Keratinocyte (primary cell): Measurements from ENCODE around the gene SCFD2. TPM values are rescaled to one million over a fixed set of nuclear protein-coding genes. Genes with fewer than 3 reads are reported as not detected.

Experiments
- DNase-seq: peaks from one replicate; pipeline ENCODE4 v3.0.0-alpha.2; 2011; ENCODE audit warnings: low read depth, missing footprints, low spot score
- FAIRE-seq: peaks from 2 replicates; lab custom pipeline; 2011; peaks lifted over from hg19 to GRCh38; lab: Jason Lieb, UNC
- H2AFZ ChIP-seq: 2 replicates; pipeline ENCODE4 v1.6.0; 2012; ENCODE audit warnings: low read length, control low read depth, inconsistent platforms; ENCODE audit not compliant: control insufficient read depth
- H3K27ac ChIP-seq: 2 replicates; pipeline ENCODE4 v1.5.1; 2011; ENCODE audit warnings: low read length; ENCODE audit not compliant: control insufficient read depth, insufficient read depth
- H3K27me3 ChIP-seq: 3 replicates; pipeline ENCODE4 v1.6.0; 2011; ENCODE audit warnings: low read length; ENCODE audit not compliant: control insufficient read depth, insufficient read depth; ENCODE audit errors: extremely low read depth
- H3K36me3 ChIP-seq, 2 experiments: 2 replicates in 1 of 2; 3 replicates in 1 of 2; pipeline ENCODE4 v1.5.1; 2011; ENCODE audit warnings: low read length in 2 of 2, mild to moderate bottlenecking in 1 of 2; ENCODE audit not compliant: control insufficient read depth in 2 of 2, insufficient read depth in 2 of 2; ENCODE audit errors: extremely low read depth in 1 of 2
- H3K4me1 ChIP-seq: 3 replicates; pipeline ENCODE4 v1.5.1; 2011; ENCODE audit warnings: low read length; ENCODE audit not compliant: control insufficient read depth, insufficient read depth; ENCODE audit errors: extremely low read depth
- H3K4me2 ChIP-seq: 3 replicates; pipeline ENCODE4 v1.6.0; 2011; ENCODE audit warnings: low read depth, low read length; ENCODE audit not compliant: control insufficient read depth, insufficient read depth; ENCODE audit errors: extremely low read depth
- H3K4me3 ChIP-seq, 3 experiments: fragments of 200-600 bp in 1 of 3; sonication (generic) in 1 of 3; 2 replicates in 2 of 3; 3 replicates in 1 of 3; pipeline ENCODE4 v1.5.1; 2011 to 2016; ENCODE audit warnings: low read length in 3 of 3, mild to moderate bottlenecking in 3 of 3, control low read depth in 2 of 3, inconsistent platforms in 1 of 3, low read depth in 1 of 3, mixed read lengths in 1 of 3, mixed run types in 1 of 3, moderate library complexity in 1 of 3; ENCODE audit not compliant: control insufficient read depth in 2 of 3, insufficient read depth in 2 of 3; ENCODE audit errors: extremely low read depth in 1 of 3
- H3K79me2 ChIP-seq: 2 replicates; pipeline ENCODE4 v1.6.0; 2012; ENCODE audit warnings: low read length; ENCODE audit not compliant: control insufficient read depth, insufficient read depth
- H3K9ac ChIP-seq: 3 replicates; pipeline ENCODE4 v1.6.0; 2011; ENCODE audit warnings: low read length; ENCODE audit not compliant: control insufficient read depth, insufficient read depth; ENCODE audit errors: extremely low read depth
- H3K9me1 ChIP-seq: 3 replicates; pipeline ENCODE4 v1.6.0; 2011; ENCODE audit warnings: low read length; ENCODE audit not compliant: control insufficient read depth, insufficient read depth; ENCODE audit errors: extremely low read depth
- H3K9me3 ChIP-seq: 2 replicates; pipeline ENCODE4 v1.5.1; 2012; ENCODE audit warnings: low read depth, low read length; ENCODE audit not compliant: control insufficient read depth
- H4K20me1 ChIP-seq: 3 replicates; pipeline ENCODE4 v1.6.0; 2011; ENCODE audit warnings: low read length; ENCODE audit not compliant: control insufficient read depth, insufficient read depth; ENCODE audit errors: extremely low read depth
- CTCF ChIP-seq, 3 experiments: IDR thresholded peaks in 1 of 3; conservative IDR thresholded peaks in 1 of 3; optimal IDR thresholded peaks in 1 of 3; 2 replicates in 2 of 3; 3 replicates in 1 of 3; pipeline versions ENCODE3 to v1.5.1; 2011; ENCODE audit warnings: low read length in 3 of 3, mild to moderate bottlenecking in 3 of 3, moderate library complexity in 2 of 3, control low read depth in 1 of 3, inconsistent platforms in 1 of 3; ENCODE audit not compliant: insufficient read depth in 2 of 3; ENCODE audit errors: extremely low read depth in 1 of 3
- EZH2 ChIP-seq: IDR thresholded peaks from one replicate; pipeline ENCODE4 v1.6.1; 2012; ENCODE audit warnings: inconsistent platforms, mild to moderate bottlenecking, low read length, moderate library complexity
- dilution Hi-C: fragments of 300-500 bp; cut with MboI; formaldehyde crosslinking; loops from one replicate; pipeline ENCODE4 v1.7.0; 2020; ENCODE audit warnings: low sequenced_read_pairs; ENCODE audit not compliant: extremely low pct_ligation_motif_present
- polyA plus RNA-seq, 5 experiments: library from polyadenylated mRNA; depleted of rRNA in 3 of 5; stranded (reverse) in 3 of 5; stranded (forward) in 1 of 5; unstranded in 1 of 5; fragments of >200 nt; gene quantifications; 1 replicate in 1 of 5; 2 replicates in 3 of 5; 3 replicates in 1 of 5; pipeline versions ENCODE4 v1.2.1 to v1.2.3, GENCODE V29; 2011 to 2012; ENCODE audit warnings: missing spikeins in 2 of 5, low read depth in 1 of 5, low replicate concordance in 1 of 5

SCFD2 gene
- polyA plus RNA-seq, 1 donor (not counting 4 experiments of a cell fraction or from before 2014, with no cell fraction given): 13.9 TPM

- Histone ChIP-seq H3K4me3 (no peak overlapping the region), H3K9me1 (no peaks in the 10 kb centered on the region), H3K27ac (no peak overlapping the region), H3K79me2 (no peaks in the 10 kb centered on the region), H2AFZ (no peak overlapping the region), H3K4me1 (peaks cover 33% of the 10 kb centered on the region), H3K4me2 (no peak overlapping the region), H3K9ac (no peak overlapping the region), H3K36me3 (no peaks in the 10 kb centered on the region), H3K27me3 (no peaks in the 10 kb centered on the region), H3K9me3 (no peaks in the 10 kb centered on the region), H4K20me1 (no peaks in the 10 kb centered on the region)
- dilution Hi-C loops: no loop called here
- no peak for TF ChIP-seq EZH2
- no peak for TF ChIP-seq CTCF (optimal IDR thresholded peaks at IDR 0.05 in 1 of 3, IDR thresholded peaks at IDR 0.05 in 1 of 3, conservative IDR thresholded peaks at IDR 0.05 in 1 of 3; ENCODE audit: extremely low read depth in 1 of 3, insufficient read depth in 2 of 3, low read length in 3 of 3)
- DNase-seq (no peak), FAIRE-seq (no peak)
These were observed 523.1 kb downstream of the SCFD2 start for GRCh38 chr4:52842792-52843191.

- H3K4me1 ChIP-seq: peaks cover 40% of the 10 kb centered on the region
- H3K4me2 ChIP-seq: no peak overlapping the region
- no peak overlapping the region for H3K9ac ChIP-seq
- dilution Hi-C loops: no loop called here
- H3K9me1 ChIP-seq: no peaks in the 10 kb centered on the region
- no peak overlapping the region for H2AFZ ChIP-seq
- TF ChIP-seq EZH2 (no peak), CTCF (optimal IDR thresholded peaks at IDR 0.05 in 1 of 3, IDR thresholded peaks at IDR 0.05 in 1 of 3, conservative IDR thresholded peaks at IDR 0.05 in 1 of 3; ENCODE audit: extremely low read depth in 1 of 3, insufficient read depth in 2 of 3, low read length in 3 of 3) (no peak)
- H3K4me3 ChIP-seq: no peak overlapping the region
- FAIRE-seq (no peak), DNase-seq (no peak)
- no peak overlapping the region for H3K27ac ChIP-seq
- H3K79me2 ChIP-seq: no peaks in the 10 kb centered on the region
- no peaks in the 10 kb centered on the region for H3K9me3 ChIP-seq
- H3K27me3 ChIP-seq: no peaks in the 10 kb centered on the region
- no peaks in the 10 kb centered on the region for H4K20me1 ChIP-seq
- H3K36me3 ChIP-seq: no peaks in the 10 kb centered on the region
These were observed 524.0 kb downstream of the SCFD2 start for GRCh38 chr4:52841682-52842456.
